Tibial nerve (tissue), 4 donors: ENCODE results near the gene TLE3.

Source experiments
- CTCF ChIP-seq, 5 experiments: fragments of 200-600 bp in 3 of 5; fragments of 450-650 bp in 2 of 5; sonication (generic) in 3 of 5; IDR thresholded peaks; one replicate each; pipeline ENCODE4 v1.5.1; 2016 to 2019; ENCODE audit warnings: antibody characterized with exemption in 5 of 5, mild to moderate bottlenecking in 3 of 5, moderate library complexity in 2 of 5
- EP300 ChIP-seq, 2 donors: sonication (generic); formaldehyde crosslinking; IDR thresholded peaks; one replicate each; pipeline ENCODE4 v1.6.1; 2017; ENCODE audit warnings: antibody characterized with exemption in 2 of 2, mild to moderate bottlenecking in 1 of 2
- POLR2A ChIP-seq, 2 donors: fragments of 450-650 bp; IDR thresholded peaks; one replicate each; pipeline ENCODE4 v1.6.1; 2017; ENCODE audit warnings: antibody characterized with exemption in 2 of 2, mild to moderate bottlenecking in 2 of 2, moderate library complexity in 2 of 2

GRCh38 chr15:70082281-70082900 lies 15.3 kb downstream of the TLE3 start:
- TF ChIP-seq CTCF (IDR thresholded peaks at IDR 0.05), result no peak
- TF ChIP-seq POLR2A (IDR thresholded peaks at IDR 0.05), result no peak
- no peak for TF ChIP-seq EP300 (IDR thresholded peaks at IDR 0.05)
